ENCODE measurements around the gene C16orf96.

- no peak for TF ChIP-seq CTCF (tag by site-specific recombination; IDR thresholded peaks at IDR 0.05)
- no peak for TF ChIP-seq KLF9 (tag by site-specific recombination; IDR thresholded peaks at IDR 0.05; ENCODE audit: low read depth)
- no peak for TF ChIP-seq BCL11B (tag by site-specific recombination; IDR thresholded peaks at IDR 0.05; ENCODE audit: low read depth)
- TF ChIP-seq ZNF423 (tag by site-specific recombination; IDR thresholded peaks at IDR 0.05): no peak
- no peak for TF ChIP-seq ZNF10 (tag by site-specific recombination; IDR thresholded peaks at IDR 0.05)
- no peak for TF ChIP-seq ZNF112 (tag by site-specific recombination; IDR thresholded peaks at IDR 0.05)
- no peak for TF ChIP-seq ZNF660 (tag by site-specific recombination; IDR thresholded peaks at IDR 0.05)
- no peak for TF ChIP-seq YY1 (tag by site-specific recombination; IDR thresholded peaks at IDR 0.05)
- TF ChIP-seq PRDM10 (tag by site-specific recombination; IDR thresholded peaks at IDR 0.05): no peak
- TF ChIP-seq PBX3 (CRISPR knock-in tag; IDR thresholded peaks at IDR 0.05): no peak
- TF ChIP-seq ZBTB8A (tag by site-specific recombination; IDR thresholded peaks at IDR 0.05): no peak
Observed at GRCh38 chr16:4532238-4532637, 23.9 kb upstream of the C16orf96 start.

Data from HEK293 (cell line).